ENCODE results near the gene CEP104.

Gene CEP104

GRCh38 chr1:3779912-3780416 lies 77.0 kb downstream of the CEP104 start:
- no peak for DNase-seq (ENCODE audit: extremely low read depth in 1 of 2, low read depth in 1 of 2)

GRCh38 chr1:3779265-3779911 lies 77.6 kb downstream of the CEP104 start:
- no peak for DNase-seq (ENCODE audit: extremely low read depth in 1 of 2, low read depth in 1 of 2)

- DNase-seq (ENCODE audit: extremely low read depth in 1 of 2, low read depth in 1 of 2): no peak
These were observed 78.3 kb downstream of the CEP104 start for GRCh38 chr1:3778590-3779264.

GRCh38 chr1:3777647-3778589 lies 79.1 kb downstream of the CEP104 start:
- DNase-seq (ENCODE audit: extremely low read depth in 1 of 2, low read depth in 1 of 2): no peak

- no peak for DNase-seq (ENCODE audit: extremely low read depth in 1 of 2, low read depth in 1 of 2)
These were observed 79.9 kb downstream of the CEP104 start for GRCh38 chr1:3777078-3777547.

- no peak for DNase-seq (ENCODE audit: extremely low read depth in 1 of 2, low read depth in 1 of 2)
These were observed 80.6 kb downstream of the CEP104 start for GRCh38 chr1:3776231-3776961.

GRCh38 chr1:3775490-3776230 lies 81.4 kb downstream of the CEP104 start:
- DNase-seq (ENCODE audit: extremely low read depth in 1 of 2, low read depth in 1 of 2): peak in 1 of 2 donors; percentile 46

- no peak for DNase-seq (ENCODE audit: extremely low read depth in 1 of 2, low read depth in 1 of 2)
These were observed 82.0 kb downstream of the CEP104 start for GRCh38 chr1:3774946-3775489.

- DNase-seq (ENCODE audit: extremely low read depth in 1 of 2, low read depth in 1 of 2): no peak
These were observed 82.6 kb downstream of the CEP104 start for GRCh38 chr1:3774276-3774945.

GRCh38 chr1:3773572-3774275 lies 83.3 kb downstream of the CEP104 start:
- DNase-seq (ENCODE audit: extremely low read depth in 1 of 2, low read depth in 1 of 2): no peak

GRCh38 chr1:3772715-3773571 lies 84.1 kb downstream of the CEP104 start, which contains the start of gene SMIM1:
Gene SMIM1, plus strand, starts transcription at chr1:3772749. Its CDS starts 2,625 bp downstream, at chr1:3775374.
- no peak for DNase-seq (ENCODE audit: extremely low read depth in 1 of 2, low read depth in 1 of 2)

GRCh38 chr1:3772027-3772714 lies 84.8 kb downstream of the CEP104 start:
- peak; percentile 79 to 86 for DNase-seq (ENCODE audit: extremely low read depth in 1 of 2, low read depth in 1 of 2)

- no peak for DNase-seq (ENCODE audit: extremely low read depth in 1 of 2, low read depth in 1 of 2)
These were observed 85.6 kb downstream of the CEP104 start for GRCh38 chr1:3771108-3772026.

GRCh38 chr1:3770047-3770765 lies 86.8 kb downstream of the CEP104 start:
- no peak for DNase-seq (ENCODE audit: extremely low read depth in 1 of 2, low read depth in 1 of 2)

- no peak for DNase-seq (ENCODE audit: extremely low read depth in 1 of 2, low read depth in 1 of 2)
These were observed 88.1 kb downstream of the CEP104 start for GRCh38 chr1:3768811-3769390.
